ENCODE data around the gene TMEM163.
"Not testable (repeated sequence)": the region's sequence is repeated elsewhere in the genome, so short reads cannot be mapped to it uniquely, and the experiment has no call there.

The TMEM163 gene

GRCh38 chr2:134737671-134738070, 18.9 kb upstream of the TMEM163 start:
- ATAC-seq (no peak), DNase-seq (no peak)
- Mint-ChIP-seq H3K4me1 (peaks cover 13% of the 10 kb centered on the region), H3K27ac (no peak overlapping the region), H3K27me3 (peaks cover 21% of the 10 kb centered on the region), H3K36me3 (ENCODE audit: low read depth) (no peaks in the 10 kb centered on the region), H3K4me3 (no peak overlapping the region), H3K9me3 (no peaks in the 10 kb centered on the region)

- Mint-ChIP-seq H3K4me1 (peaks cover 13% of the 10 kb centered on the region), H3K4me3 (no peak overlapping the region), H3K27me3 (peaks cover 23% of the 10 kb centered on the region), H3K36me3 (ENCODE audit: low read depth) (no peaks in the 10 kb centered on the region), H3K9me3 (no peaks in the 10 kb centered on the region), H3K27ac (no peak overlapping the region)
- DNase-seq (no peak), ATAC-seq (no peak)
These were observed 17.5 kb upstream of the TMEM163 start for GRCh38 chr2:134736167-134736880.

- no peak for ATAC-seq
- Mint-ChIP-seq H3K27ac (no peak overlapping the region), H3K4me3 (no peak overlapping the region), H3K4me1 (no peaks in the 10 kb centered on the region), H3K9me3 (no peaks in the 10 kb centered on the region), H3K27me3 (peaks cover 12% of the 10 kb centered on the region), H3K36me3 (ENCODE audit: low read depth) (no peaks in the 10 kb centered on the region)
- no peak for DNase-seq
These were observed 9.4 kb upstream of the TMEM163 start for GRCh38 chr2:134728163-134728562.

GRCh38 chr2:134727385-134727784, 8.6 kb upstream of the TMEM163 start:
- ATAC-seq (no peak), DNase-seq (no peak)
- Mint-ChIP-seq H3K4me3 (no peak overlapping the region), H3K27ac (no peak overlapping the region), H3K27me3 (peaks cover 14% of the 10 kb centered on the region), H3K9me3 (no peaks in the 10 kb centered on the region), H3K36me3 (ENCODE audit: low read depth) (no peaks in the 10 kb centered on the region), H3K4me1 (no peaks in the 10 kb centered on the region)

GRCh38 chr2:134726645-134727044, 7.8 kb upstream of the TMEM163 start:
- ATAC-seq = no peak
- H3K36me3 Mint-ChIP-seq (ENCODE audit: low read depth) = no peaks in the 10 kb centered on the region
- H3K4me1 Mint-ChIP-seq = no peaks in the 10 kb centered on the region
- peaks cover 19% of the 10 kb centered on the region for H3K27me3 Mint-ChIP-seq
- no peak overlapping the region for H3K27ac Mint-ChIP-seq
- no peaks in the 10 kb centered on the region for H3K9me3 Mint-ChIP-seq
- DNase-seq = no peak
- no peak overlapping the region for H3K4me3 Mint-ChIP-seq

- no peaks in the 10 kb centered on the region for H3K36me3 Mint-ChIP-seq (ENCODE audit: low read depth)
- H3K27ac Mint-ChIP-seq = no peak overlapping the region
- no peaks in the 10 kb centered on the region for H3K4me1 Mint-ChIP-seq
- ATAC-seq = no peak
- H3K4me3 Mint-ChIP-seq = no peak overlapping the region
- DNase-seq = no peak
- no peaks in the 10 kb centered on the region for H3K9me3 Mint-ChIP-seq
- peaks cover 24% of the 10 kb centered on the region for H3K27me3 Mint-ChIP-seq
These were observed 7.1 kb upstream of the TMEM163 start for GRCh38 chr2:134725876-134726275.

GRCh38 chr2:134724341-134724740, 5.5 kb upstream of the TMEM163 start:
- ATAC-seq (no peak), DNase-seq (no peak)
- Mint-ChIP-seq H3K4me3 (no peak overlapping the region), H3K36me3 (ENCODE audit: low read depth) (no peaks in the 10 kb centered on the region), H3K27ac (no peak overlapping the region), H3K9me3 (no peaks in the 10 kb centered on the region), H3K4me1 (no peaks in the 10 kb centered on the region), H3K27me3 (peaks cover 39% of the 10 kb centered on the region)

- DNase-seq; H3K27ac Mint-ChIP-seq; H3K4me1 Mint-ChIP-seq; H3K36me3 Mint-ChIP-seq (ENCODE audit: low read depth); H3K4me3 Mint-ChIP-seq; H3K9me3 Mint-ChIP-seq; ATAC-seq: not testable (repeated sequence)
- H3K27me3 Mint-ChIP-seq = peaks cover 40% of the 10 kb centered on the region
These were observed 4.9 kb upstream of the TMEM163 start for GRCh38 chr2:134723742-134724141.

GRCh38 chr2:134722728-134723127, 3.9 kb upstream of the TMEM163 start:
- Mint-ChIP-seq H3K9me3 (no peaks in the 10 kb centered on the region), H3K27ac (no peak overlapping the region), H3K4me1 (no peaks in the 10 kb centered on the region), H3K36me3 (ENCODE audit: low read depth) (no peaks in the 10 kb centered on the region), H3K27me3 (peaks cover 46% of the 10 kb centered on the region), H3K4me3 (no peak overlapping the region)
- no peak for ATAC-seq
- DNase-seq = no peak

GRCh38 chr2:134721596-134721995, 2.8 kb upstream of the TMEM163 start:
- peaks cover 52% of the 10 kb centered on the region for H3K27me3 Mint-ChIP-seq
- no peaks in the 10 kb centered on the region for H3K36me3 Mint-ChIP-seq (ENCODE audit: low read depth)
- ATAC-seq (no peak), DNase-seq (no peak)
- H3K4me3 Mint-ChIP-seq = no peak overlapping the region
- H3K4me1 Mint-ChIP-seq = peaks cover 3% of the 10 kb centered on the region
- no peaks in the 10 kb centered on the region for H3K9me3 Mint-ChIP-seq
- H3K27ac Mint-ChIP-seq = no peak overlapping the region

- peaks cover 72% of the 10 kb centered on the region for H3K27me3 Mint-ChIP-seq
- DNase-seq = peak; percentile 7
- peak overlapping the region; percentile 59 for H3K4me3 Mint-ChIP-seq
- peaks cover 26% of the 10 kb centered on the region for H3K4me1 Mint-ChIP-seq
- ATAC-seq = no peak
- H3K9me3 Mint-ChIP-seq = no peaks in the 10 kb centered on the region
- H3K36me3 Mint-ChIP-seq (ENCODE audit: low read depth) = no peaks in the 10 kb centered on the region
- no peak overlapping the region for H3K27ac Mint-ChIP-seq
These were observed 580 bp downstream of the TMEM163 start for GRCh38 chr2:134718023-134718816.

- Mint-ChIP-seq H3K36me3 (ENCODE audit: low read depth) (no peaks in the 10 kb centered on the region), H3K9me3 (no peaks in the 10 kb centered on the region), H3K4me1 (peaks cover 32% of the 10 kb centered on the region), H3K27ac (no peak overlapping the region), H3K4me3 (peak overlapping the region; percentile 59), H3K27me3 (peaks cover 71% of the 10 kb centered on the region)
- DNase-seq (no peak), ATAC-seq (no peak)
These were observed 1.3 kb downstream of the TMEM163 start for GRCh38 chr2:134717286-134718022.

GRCh38 chr2:134716721-134717243, 2.0 kb downstream of the TMEM163 start:
- Mint-ChIP-seq H3K36me3 (ENCODE audit: low read depth) (no peaks in the 10 kb centered on the region), H3K27ac (no peak overlapping the region), H3K9me3 (no peaks in the 10 kb centered on the region), H3K4me3 (no peak overlapping the region), H3K27me3 (peaks cover 66% of the 10 kb centered on the region), H3K4me1 (peaks cover 32% of the 10 kb centered on the region)
- DNase-seq (no peak), ATAC-seq (no peak)

- no peaks in the 10 kb centered on the region for H3K9me3 Mint-ChIP-seq
- H3K4me1 Mint-ChIP-seq = peaks cover 32% of the 10 kb centered on the region
- no peak overlapping the region for H3K27ac Mint-ChIP-seq
- DNase-seq = no peak
- H3K36me3 Mint-ChIP-seq (ENCODE audit: low read depth) = no peaks in the 10 kb centered on the region
- ATAC-seq = no peak
- peaks cover 64% of the 10 kb centered on the region for H3K27me3 Mint-ChIP-seq
- H3K4me3 Mint-ChIP-seq = no peak overlapping the region
These were observed 2.7 kb downstream of the TMEM163 start for GRCh38 chr2:134715932-134716643.

Measured in activated naive CD8-positive, alpha-beta T cell treated with anti-CD3 and anti-CD28 coated beads, Interleukin-2, amount 50 U/mL, for 24 hours (primary cell).